GM12878 (cell line): Measurements from ENCODE around the gene UNG. TPM values are rescaled to one million over a fixed set of nuclear protein-coding genes. Genes with fewer than 3 reads are reported as not detected.

Source experiments
- ATAC-seq: fragments of 200-7000 bp; cut with Tn5 transposase; 3 replicates; pipeline ENCODE4 v1.9.1; 2020; ENCODE audit warnings: mild to moderate bottlenecking, moderate library complexity
- BruUV-seq: library from RNA; stranded (reverse); fragments of 400-500 nt; replicated peaks from 2 replicates; lab custom pipeline; 2021; lab: Mats Ljungman, UMichigan
- CTCF ChIA-PET: fragments of 300-600 bp; sonication (Branson Sonifier 250); formaldehyde crosslinking; extraction: SDS; loops from one replicate; lab custom pipeline; 2021; ENCODE audit warnings: inconsistent platforms; lab: Yijun Ruan, JAX
- POLR2A ChIA-PET: fragments of 350-600 bp; formaldehyde crosslinking; extraction: SDS; loops from one replicate; lab custom pipeline; 2021; ENCODE audit warnings: inconsistent platforms; lab: Charles Lee
- RAD21 ChIA-PET: fragments of 300-600 bp; sonication (Branson Sonifier 250); formaldehyde crosslinking; loops from one replicate; lab custom pipeline; 2023; ENCODE audit warnings: antibody characterized with exemption; ENCODE audit not compliant: unreplicated experiment; lab: Charles Lee
- SMC1A ChIA-PET: fragments of 300-600 bp; sonication (Branson Sonifier 250); formaldehyde crosslinking; loops from one replicate; lab custom pipeline; 2023; ENCODE audit not compliant: unreplicated experiment, uncharacterized antibody; lab: Charles Lee
- DNase-seq: peaks from one replicate; pipeline ENCODE4 v3.0.0-alpha.2; 2011; ENCODE audit warnings: low read depth, low spot score
- FAIRE-seq: peaks from 3 replicates; lab custom pipeline; 2011; peaks lifted over from hg19 to GRCh38; lab: Jason Lieb, UNC
- H2AFZ ChIP-seq: 2 replicates; pipeline ENCODE4 v1.6.0; 2011; ENCODE audit warnings: low read depth, low read length, control low read depth; ENCODE audit not compliant: control insufficient read depth
- H3K27ac ChIP-seq: 2 replicates; pipeline ENCODE4 v1.5.1; 2011; ENCODE audit warnings: control low read depth; ENCODE audit not compliant: control insufficient read depth, insufficient read depth
- H3K27me3 ChIP-seq, 2 experiments: replicated peaks in 1 of 2; 2 replicates each; pipeline versions ENCODE4 v1.6.0 to v1.6.1; 2011; ENCODE audit warnings: low read length in 1 of 2; ENCODE audit not compliant: control insufficient read depth in 2 of 2, insufficient read depth in 2 of 2
- H3K36me3 ChIP-seq, 2 experiments: 2 replicates each; pipeline ENCODE4 v1.5.1; 2011; ENCODE audit warnings: low read length in 1 of 2; ENCODE audit not compliant: control insufficient read depth in 2 of 2, insufficient read depth in 2 of 2
- H3K4me1 ChIP-seq: 2 replicates; pipeline ENCODE4 v1.6.1; 2011; ENCODE audit warnings: mild to moderate bottlenecking, low read length, moderate library complexity, mixed read lengths; ENCODE audit not compliant: control insufficient read depth, insufficient read depth
- H3K4me2 ChIP-seq: 2 replicates; pipeline ENCODE4 v1.6.0; 2011; ENCODE audit warnings: control low read depth; ENCODE audit not compliant: control insufficient read depth, insufficient read depth
- H3K4me3 ChIP-seq: fragments of 200-600 bp; sonication (generic); 2 replicates; pipeline ENCODE4 v1.5.1; 2016
- H3K79me2 ChIP-seq: 2 replicates; pipeline ENCODE4 v1.6.0; 2011; ENCODE audit warnings: low read length; ENCODE audit not compliant: control insufficient read depth, insufficient read depth
- H3K9ac ChIP-seq: 2 replicates; pipeline ENCODE4 v1.8.0; 2011; ENCODE audit warnings: low read length, control low read depth, mixed read lengths; ENCODE audit not compliant: control insufficient read depth, insufficient read depth
- H3K9me3 ChIP-seq: replicated peaks from 3 replicates; pipeline ENCODE4 v1.5.1; 2011; ENCODE audit warnings: mild to moderate bottlenecking, low read length; ENCODE audit not compliant: control insufficient read depth, insufficient read depth
- H4K20me1 ChIP-seq: 2 replicates; pipeline ENCODE4 v1.6.0; 2011; ENCODE audit not compliant: control insufficient read depth, insufficient read depth
- BHLHE40 ChIP-seq, 2 experiments: fragments of 450-650 bp in 1 of 2; IDR thresholded peaks; 2 replicates each; pipeline ENCODE4 v1.6.1; 2011 to 2017; ENCODE audit warnings: low read depth in 2 of 2, borderline replicate concordance in 1 of 2, improper control_type of control experiment in 1 of 2, low read length in 1 of 2, mild to moderate bottlenecking in 1 of 2
- CHD4 ChIP-seq: fragments of 200-600 bp; sonication (generic); IDR thresholded peaks from 2 replicates; pipeline ENCODE4 v1.6.1; 2016; ENCODE audit warnings: mild to moderate bottlenecking
- NR2C2 ChIP-seq: IDR thresholded peaks from 2 replicates; pipeline ENCODE4 v1.6.1; 2011; ENCODE audit warnings: borderline replicate concordance, low read depth; ENCODE audit not compliant: control insufficient read depth, insufficient read length
- SMAD1 ChIP-seq: fragments of 450-650 bp; IDR thresholded peaks from 2 replicates; pipeline ENCODE4 v1.6.1; 2018; ENCODE audit warnings: mild to moderate bottlenecking, low read depth; ENCODE audit not compliant: partially characterized antibody
- TCF7 ChIP-seq: IDR thresholded peaks from 2 replicates; pipeline ENCODE4 v1.6.1; 2014; ENCODE audit warnings: antibody characterized with exemption, borderline replicate concordance
- WGBS: methylation state at CpG from one replicate; pipeline ENCODE4 v1.1.6; 2016; ENCODE audit warnings: low lambda C conversion rate; ENCODE audit not compliant: insufficient replicate concordance, insufficient coverage; ENCODE audit errors: missing lambda C conversion rate; 5-methylcytosine and 5-hydroxymethylcytosine counted together
- in situ Hi-C: fragments of 300-500 bp; cut with MboI; formaldehyde crosslinking; loops from 9 replicates; pipeline ENCODE4 v1.14.3; 2018; ENCODE audit warnings: mixed read lengths
- intact Hi-C: fragments of 100-400 bp; cut with micrococcal nuclease; formaldehyde crosslinking; loops from one replicate; pipeline ENCODE4 v1.14.2; 2022; ENCODE audit not compliant: unreplicated experiment
- polyA plus RNA-seq, 11 experiments: library from polyadenylated mRNA; depleted of rRNA in 4 of 11; unstranded in 6 of 11; stranded (reverse) in 5 of 11; fragments of >200 nt; fragmentation: Nextera tagmentation in 4 of 11; fragmentation: Illumina TruSeq in 1 of 11; extraction: Ambion mirVana in 4 of 11; extraction: Trizol in 1 of 11; gene quantifications; 1 replicate in 1 of 11; 2 replicates in 10 of 11; pipeline versions ENCODE4 v1.2.1 to v1.2.3, GENCODE V29; 2011 to 2016; ENCODE audit warnings: inconsistent platforms in 2 of 11, missing spikeins in 2 of 11, low read depth in 1 of 11
- total RNA-seq, 4 experiments: library from RNA; depleted of rRNA in 3 of 4; stranded (reverse); fragments of >200 nt in 3 of 4; fragmentation: Illumina TruSeq in 1 of 4; extraction: Trizol in 1 of 4; gene quantifications; 2 replicates each; pipeline versions ENCODE4 v1.2.1 to v1.2.3, GENCODE V29; 2013 to 2021
- TF ChIP-seq, protein P1 (sequence below): fragments of 450-650 bp; IDR thresholded peaks from 2 replicates; pipeline ENCODE4 v1.6.1; 2018; ENCODE audit warnings: mild to moderate bottlenecking, low read depth, moderate library complexity; ENCODE audit not compliant: partially characterized antibody
- TF ChIP-seq, protein P2 (sequence below): IDR thresholded peaks from 2 replicates; pipeline ENCODE4 v1.6.1; 2012; ENCODE audit warnings: low read depth, low read length, improper control_type of control experiment
- TF ChIP-seq, protein P3 (sequence below): fragments of 450-650 bp; IDR thresholded peaks from 2 replicates; pipeline ENCODE4 v1.6.1; 2017; ENCODE audit warnings: mild to moderate bottlenecking, moderate library complexity

Gene UNG
- total and polyA plus RNA-seq, 10 of the 15 experiments (the other 5 are each of a cell fraction or from before 2014, with no cell fraction given), result 9.5 to 81.9 (median 48.2) TPM

DNA sequence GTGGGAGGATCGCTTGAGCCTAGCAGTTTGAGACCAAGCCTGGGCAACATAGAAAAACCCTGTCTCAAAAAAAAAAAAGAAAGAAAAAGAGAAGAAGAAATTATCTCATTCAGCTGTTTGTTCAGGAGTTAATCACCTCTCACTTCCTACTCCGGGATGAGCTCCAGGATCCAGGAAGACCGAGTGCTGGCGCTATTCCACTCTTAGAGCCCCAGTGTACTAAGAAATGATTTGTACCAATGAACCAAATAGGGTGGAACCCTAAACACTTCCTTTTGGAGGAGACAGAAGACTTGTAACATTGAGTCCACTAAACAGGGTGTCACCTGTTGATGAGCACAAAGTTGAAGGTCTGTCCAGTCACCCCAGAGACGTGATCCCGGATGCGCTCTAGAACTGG is 7.7 kb upstream of the UNG start:
- H3K27ac ChIP-seq, result no peak overlapping the region
- peaks cover 23% of the 10 kb centered on the region for H3K79me2 ChIP-seq
- H3K27me3 ChIP-seq, result no peaks in the 10 kb centered on the region
- POLR2A ChIA-PET, result no interaction called here
- no peak for ATAC-seq
- 98% methylated on average over 7 of the region's 7 CpGs for WGBS
- DNase-seq, result no peak
- no peak overlapping the region for H3K4me3 ChIP-seq
- no peaks in the 10 kb centered on the region for H3K9me3 ChIP-seq
- H3K9ac ChIP-seq, result no peak overlapping the region
- RAD21 ChIA-PET, result no interaction called here
- in situ Hi-C loops, result loop anchor here (5.0 to 10.0 kb wide), 5 partner anchors 202 to 522 kb away; partner anchors contain the start of gene SELPLG
- BruUV-seq, result no TSS peak
- TF ChIP-seq, protein P1, sequence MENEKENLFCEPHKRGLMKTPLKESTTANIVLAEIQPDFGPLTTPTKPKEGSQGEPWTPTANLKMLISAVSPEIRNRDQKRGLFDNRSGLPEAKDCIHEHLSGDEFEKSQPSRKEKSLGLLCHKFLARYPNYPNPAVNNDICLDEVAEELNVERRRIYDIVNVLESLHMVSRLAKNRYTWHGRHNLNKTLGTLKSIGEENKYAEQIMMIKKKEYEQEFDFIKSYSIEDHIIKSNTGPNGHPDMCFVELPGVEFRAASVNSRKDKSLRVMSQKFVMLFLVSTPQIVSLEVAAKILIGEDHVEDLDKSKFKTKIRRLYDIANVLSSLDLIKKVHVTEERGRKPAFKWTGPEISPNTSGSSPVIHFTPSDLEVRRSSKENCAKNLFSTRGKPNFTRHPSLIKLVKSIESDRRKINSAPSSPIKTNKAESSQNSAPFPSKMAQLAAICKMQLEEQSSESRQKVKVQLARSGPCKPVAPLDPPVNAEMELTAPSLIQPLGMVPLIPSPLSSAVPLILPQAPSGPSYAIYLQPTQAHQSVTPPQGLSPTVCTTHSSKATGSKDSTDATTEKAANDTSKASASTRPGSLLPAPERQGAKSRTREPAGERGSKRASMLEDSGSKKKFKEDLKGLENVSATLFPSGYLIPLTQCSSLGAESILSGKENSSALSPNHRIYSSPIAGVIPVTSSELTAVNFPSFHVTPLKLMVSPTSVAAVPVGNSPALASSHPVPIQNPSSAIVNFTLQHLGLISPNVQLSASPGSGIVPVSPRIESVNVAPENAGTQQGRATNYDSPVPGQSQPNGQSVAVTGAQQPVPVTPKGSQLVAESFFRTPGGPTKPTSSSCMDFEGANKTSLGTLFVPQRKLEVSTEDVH, result no peak
- TF ChIP-seq BHLHE40 (IDR thresholded peaks at IDR 0.05; ENCODE audit: borderline replicate concordance in 1 of 2, low read depth in 2 of 2, low read length in 1 of 2), result no peak
- TF ChIP-seq, protein P2, sequence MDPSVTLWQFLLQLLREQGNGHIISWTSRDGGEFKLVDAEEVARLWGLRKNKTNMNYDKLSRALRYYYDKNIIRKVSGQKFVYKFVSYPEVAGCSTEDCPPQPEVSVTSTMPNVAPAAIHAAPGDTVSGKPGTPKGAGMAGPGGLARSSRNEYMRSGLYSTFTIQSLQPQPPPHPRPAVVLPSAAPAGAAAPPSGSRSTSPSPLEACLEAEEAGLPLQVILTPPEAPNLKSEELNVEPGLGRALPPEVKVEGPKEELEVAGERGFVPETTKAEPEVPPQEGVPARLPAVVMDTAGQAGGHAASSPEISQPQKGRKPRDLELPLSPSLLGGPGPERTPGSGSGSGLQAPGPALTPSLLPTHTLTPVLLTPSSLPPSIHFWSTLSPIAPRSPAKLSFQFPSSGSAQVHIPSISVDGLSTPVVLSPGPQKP, result no peak
- TF ChIP-seq, protein P3, sequence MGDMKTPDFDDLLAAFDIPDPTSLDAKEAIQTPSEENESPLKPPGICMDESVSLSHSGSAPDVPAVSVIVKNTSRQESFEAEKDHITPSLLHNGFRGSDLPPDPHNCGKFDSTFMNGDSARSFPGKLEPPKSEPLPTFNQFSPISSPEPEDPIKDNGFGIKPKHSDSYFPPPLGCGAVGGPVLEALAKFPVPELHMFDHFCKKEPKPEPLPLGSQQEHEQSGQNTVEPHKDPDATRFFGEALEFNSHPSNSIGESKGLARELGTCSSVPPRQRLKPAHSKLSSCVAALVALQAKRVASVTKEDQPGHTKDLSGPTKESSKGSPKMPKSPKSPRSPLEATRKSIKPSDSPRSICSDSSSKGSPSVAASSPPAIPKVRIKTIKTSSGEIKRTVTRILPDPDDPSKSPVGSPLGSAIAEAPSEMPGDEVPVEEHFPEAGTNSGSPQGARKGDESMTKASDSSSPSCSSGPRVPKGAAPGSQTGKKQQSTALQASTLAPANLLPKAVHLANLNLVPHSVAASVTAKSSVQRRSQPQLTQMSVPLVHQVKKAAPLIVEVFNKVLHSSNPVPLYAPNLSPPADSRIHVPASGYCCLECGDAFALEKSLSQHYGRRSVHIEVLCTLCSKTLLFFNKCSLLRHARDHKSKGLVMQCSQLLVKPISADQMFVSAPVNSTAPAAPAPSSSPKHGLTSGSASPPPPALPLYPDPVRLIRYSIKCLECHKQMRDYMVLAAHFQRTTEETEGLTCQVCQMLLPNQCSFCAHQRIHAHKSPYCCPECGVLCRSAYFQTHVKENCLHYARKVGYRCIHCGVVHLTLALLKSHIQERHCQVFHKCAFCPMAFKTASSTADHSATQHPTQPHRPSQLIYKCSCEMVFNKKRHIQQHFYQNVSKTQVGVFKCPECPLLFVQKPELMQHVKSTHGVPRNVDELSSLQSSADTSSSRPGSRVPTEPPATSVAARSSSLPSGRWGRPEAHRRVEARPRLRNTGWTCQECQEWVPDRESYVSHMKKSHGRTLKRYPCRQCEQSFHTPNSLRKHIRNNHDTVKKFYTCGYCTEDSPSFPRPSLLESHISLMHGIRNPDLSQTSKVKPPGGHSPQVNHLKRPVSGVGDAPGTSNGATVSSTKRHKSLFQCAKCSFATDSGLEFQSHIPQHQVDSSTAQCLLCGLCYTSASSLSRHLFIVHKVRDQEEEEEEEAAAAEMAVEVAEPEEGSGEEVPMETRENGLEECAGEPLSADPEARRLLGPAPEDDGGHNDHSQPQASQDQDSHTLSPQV, result no peak
- no peak for TF ChIP-seq NR2C2
- no peak for TF ChIP-seq SMAD1
- TF ChIP-seq TCF7, result no peak
- TF ChIP-seq CHD4, result no peak
- CTCF ChIA-PET, result no interaction called here
- H3K36me3 ChIP-seq, result peaks cover 6 to 7% of the 10 kb centered on the region in 2 experiments; a peak in 3 of 4 replicates
- SMC1A ChIA-PET, result interaction anchor here (0.6 kb wide), 1 partner anchor 42 kb away, joined by 3 read pairs; no protein-coding TSS in a partner anchor
- peaks cover 7% of the 10 kb centered on the region for H3K4me1 ChIP-seq
- no peak for FAIRE-seq
- no peak overlapping the region for H3K4me2 ChIP-seq
- H4K20me1 ChIP-seq, result no peaks in the 10 kb centered on the region
- intact Hi-C loops, result loop anchor here (5.0 to 10.0 kb wide), 3 partner anchors 122 to 455 kb away; partner anchors contain the start of gene SELPLG
- H2AFZ ChIP-seq, result no peak overlapping the region
